EL (cell line): ENCODE data around the gene UPK3A.
"Not testable (repeated sequence)": the region's sequence is repeated elsewhere in the genome, so short reads cannot be mapped to it uniquely, and the experiment has no call there.

Experiments
- DNase-seq: peaks from one replicate; pipeline ENCODE4 v3.0.0-alpha.2; 2016

The UPK3A gene

GRCh38 chr22:45259754-45260394 is 24.9 kb upstream of the UPK3A start:
- DNase-seq: no peak

DNA sequence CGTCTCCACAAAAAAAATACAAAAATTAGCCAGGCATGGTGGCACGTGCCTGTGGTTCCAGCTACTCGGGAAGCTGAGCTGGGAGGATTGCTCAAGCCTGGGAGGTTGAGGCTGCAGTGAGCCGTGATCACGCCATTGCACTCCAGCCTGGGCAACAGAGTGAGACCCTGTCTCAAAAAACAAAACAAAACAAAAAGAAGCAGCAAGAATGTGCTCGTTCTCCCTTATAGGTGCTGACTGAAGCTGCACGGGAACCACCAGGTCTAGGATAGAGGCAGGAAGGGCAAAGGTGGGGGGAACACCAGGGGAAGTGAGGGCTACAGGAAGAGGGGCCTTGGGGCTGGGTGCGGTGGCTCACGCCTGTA is 24.4 kb upstream of the UPK3A start:
- not testable (repeated sequence) for DNase-seq

DNA sequence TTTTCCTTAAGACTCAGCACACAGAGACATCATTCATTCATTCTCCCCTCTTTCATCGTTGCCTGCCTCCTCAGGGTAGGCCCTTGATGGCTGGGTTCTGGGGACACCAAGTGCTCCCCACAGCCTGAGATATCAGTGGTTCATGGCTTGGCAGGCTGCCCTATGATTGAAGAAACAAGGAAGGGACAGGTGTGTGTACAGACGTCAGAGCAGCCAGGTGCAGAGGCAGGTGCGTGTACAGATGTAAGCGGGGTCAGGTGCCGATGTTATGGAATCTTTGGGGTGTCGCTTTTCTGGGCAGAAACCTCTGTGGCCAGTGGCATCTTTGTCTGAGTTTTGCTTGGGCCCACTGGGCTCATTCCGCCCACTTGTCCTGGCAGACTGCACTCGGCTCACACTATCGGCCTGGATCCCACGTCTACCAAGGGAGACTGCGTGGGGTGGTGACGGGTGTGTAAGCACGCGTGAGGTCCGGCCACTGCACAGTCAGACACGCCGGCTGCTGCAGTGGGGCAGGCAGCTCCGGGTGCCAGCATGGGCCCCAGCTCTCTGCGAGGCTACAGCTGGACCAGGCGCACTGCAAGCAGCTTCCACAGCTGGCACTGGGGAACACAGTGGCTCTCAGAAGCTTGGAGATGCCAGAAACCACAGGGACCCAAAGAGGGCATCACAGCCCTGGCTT is 23.2 kb upstream of the UPK3A start:
- no peak for DNase-seq

DNA sequence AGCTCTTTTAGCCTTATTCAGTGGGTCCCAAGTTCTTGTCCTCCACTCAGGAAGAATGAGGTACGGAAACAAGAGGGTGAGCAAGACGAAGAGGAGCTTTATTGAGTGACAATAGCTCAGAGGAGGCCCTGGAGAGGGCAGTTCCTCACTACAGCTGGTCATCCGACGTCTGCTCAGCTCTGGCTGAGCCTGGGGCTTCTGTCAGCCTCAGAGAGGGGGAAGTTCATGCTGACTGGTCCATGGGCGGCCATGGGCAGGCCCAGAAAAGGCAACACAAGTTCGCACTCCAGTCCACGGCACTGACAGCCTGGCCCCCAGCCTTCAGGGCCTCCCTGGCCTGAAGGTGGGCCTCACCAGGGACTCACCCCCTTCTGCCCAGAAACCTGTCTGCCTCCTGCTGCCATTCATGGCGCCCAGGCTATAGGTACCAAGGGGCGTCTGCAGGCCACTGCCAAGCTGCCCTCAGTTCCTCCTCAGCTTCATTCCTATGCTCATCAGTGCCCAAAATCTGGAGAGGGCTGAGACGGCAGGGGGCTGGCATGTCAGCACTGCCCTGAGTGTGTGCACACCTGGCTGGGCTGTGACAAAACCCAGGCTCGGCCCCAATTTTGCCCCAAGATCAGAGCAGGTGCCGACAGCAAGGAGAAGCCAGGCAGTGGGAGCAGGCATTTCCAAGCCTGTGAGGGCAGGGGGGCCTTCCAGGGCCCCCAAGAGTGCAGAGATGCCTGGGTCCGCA is 22.4 kb upstream of the UPK3A start:
- no peak for DNase-seq

- no peak for DNase-seq
These were observed 21.8 kb upstream of the UPK3A start for GRCh38 chr22:45262931-45263462.

GRCh38 chr22:45263463-45264269 is 21.1 kb upstream of the UPK3A start:
- peak; percentile 80 for DNase-seq

- no peak for DNase-seq
These were observed 19.2 kb upstream of the UPK3A start for GRCh38 chr22:45265535-45265934.

- peak; percentile 23 for DNase-seq
These were observed 16.4 kb upstream of the UPK3A start for GRCh38 chr22:45268167-45268957.

- DNase-seq: peak; percentile 59
These were observed 15.5 kb upstream of the UPK3A start for GRCh38 chr22:45268958-45269844.

DNA sequence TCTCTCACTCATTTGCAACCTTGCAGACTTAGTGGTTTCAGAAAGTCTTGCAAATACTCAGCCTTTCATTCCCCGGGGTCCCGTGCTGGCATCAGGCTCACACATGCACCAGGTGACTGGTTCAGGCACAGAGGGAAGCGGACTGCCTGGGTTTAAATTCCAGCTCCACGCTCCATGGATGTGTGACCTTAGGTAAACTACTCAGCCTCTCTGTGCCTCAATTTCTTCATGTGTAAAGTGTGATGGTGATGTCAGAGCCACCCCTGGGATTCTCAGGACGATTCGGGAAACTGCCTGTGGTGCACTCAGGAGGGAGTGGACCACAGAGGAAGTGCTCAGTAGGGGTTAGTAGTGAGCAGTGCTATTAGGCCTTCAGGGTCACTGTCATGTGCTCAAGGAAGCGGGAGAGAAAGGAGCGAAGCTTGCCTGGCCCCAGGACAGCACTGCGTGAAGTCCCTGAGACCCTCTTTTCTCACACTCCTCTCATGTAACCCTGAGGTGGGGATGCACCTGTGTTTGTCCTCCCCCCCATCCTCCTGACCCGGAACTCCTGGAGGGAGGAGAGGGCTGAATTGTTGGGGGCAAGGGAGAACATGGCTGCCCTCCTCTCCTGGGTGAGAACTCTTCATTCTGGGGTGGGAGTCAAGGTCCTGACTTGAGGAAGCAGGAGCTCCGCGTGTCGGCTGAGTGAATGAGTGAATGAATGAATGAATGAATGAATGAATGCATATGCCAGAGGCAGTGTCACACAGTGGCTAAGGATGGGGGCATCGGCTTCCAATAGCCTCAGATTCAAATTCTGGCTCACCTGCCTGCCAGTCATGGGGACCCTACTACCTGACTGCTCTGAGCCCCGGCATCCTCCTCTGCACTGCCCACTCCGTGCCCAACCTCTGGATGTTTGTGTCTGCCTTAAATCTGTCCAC is 14.4 kb upstream of the UPK3A start:
- no peak for DNase-seq

DNA sequence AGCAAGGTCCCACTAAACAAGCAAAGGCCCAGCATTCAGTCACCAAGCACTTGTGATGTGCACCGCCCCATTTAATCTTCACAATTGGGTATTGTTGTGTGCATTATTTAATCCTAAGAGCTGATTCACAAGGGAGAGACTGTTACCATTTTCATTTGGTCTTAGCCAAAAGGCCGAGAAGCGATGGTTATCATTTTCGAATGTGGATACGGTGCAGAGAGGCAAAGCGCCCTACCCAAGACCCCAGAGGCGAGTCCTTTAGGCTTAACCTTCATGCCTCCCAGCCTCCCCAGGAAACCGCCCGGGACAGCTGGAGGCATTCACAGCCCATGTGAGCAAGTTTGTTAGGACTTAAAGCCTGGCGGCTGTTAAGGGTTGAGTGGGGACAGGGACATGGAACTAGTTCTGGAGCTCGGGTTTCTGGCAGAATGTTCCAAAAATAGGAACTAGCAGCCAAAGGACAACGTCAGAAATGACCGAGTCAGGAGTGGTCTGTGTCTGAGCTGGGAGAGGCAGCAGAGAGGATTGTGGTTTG is 13.0 kb upstream of the UPK3A start:
- DNase-seq: no peak

DNA sequence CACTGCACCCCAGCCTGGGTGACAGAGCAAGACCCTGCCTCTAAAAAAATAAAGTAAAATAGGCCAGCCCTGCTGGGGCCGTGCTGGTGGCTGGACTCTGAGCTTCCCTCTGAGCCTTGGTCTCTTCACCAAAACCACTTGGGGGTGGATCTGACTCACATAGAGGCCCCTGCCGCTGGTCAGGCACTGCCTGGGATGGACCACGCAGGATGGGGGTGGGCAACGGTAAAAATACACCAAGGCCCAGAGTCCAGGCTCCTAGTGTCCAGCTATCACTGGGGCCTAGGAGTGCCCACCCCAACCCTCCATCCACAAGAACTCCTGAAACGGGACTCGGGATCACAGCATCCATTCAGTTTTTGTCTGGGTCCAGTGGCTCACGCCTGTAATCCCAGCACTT is 12.3 kb upstream of the UPK3A start:
- DNase-seq: no peak

GRCh38 chr22:45273452-45274075 is 11.2 kb upstream of the UPK3A start:
- no peak for DNase-seq

- no peak for DNase-seq
These were observed 8.1 kb upstream of the UPK3A start for GRCh38 chr22:45276507-45277105.

- not testable (repeated sequence) for DNase-seq
These were observed 7.0 kb upstream of the UPK3A start for GRCh38 chr22:45277720-45278119.

DNA sequence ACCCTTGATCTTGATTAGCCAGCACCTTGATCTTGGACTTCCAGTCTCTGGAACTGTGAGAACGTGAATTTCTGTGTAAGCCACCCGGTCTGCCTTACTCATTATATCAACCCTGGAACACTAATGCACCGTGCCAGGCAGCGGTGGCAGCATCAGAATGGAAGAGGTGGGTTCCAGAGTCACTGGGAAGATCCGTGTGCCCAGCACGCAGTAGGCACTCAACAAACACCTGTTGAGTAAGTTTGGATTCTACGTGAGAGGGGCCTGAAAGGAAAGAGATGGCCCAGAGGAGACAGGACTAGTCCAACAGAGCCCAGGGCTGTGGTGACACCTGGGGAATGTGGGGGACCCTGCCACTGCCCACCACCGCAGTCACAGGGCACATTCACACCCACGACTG is 6.6 kb upstream of the UPK3A start:
- no peak for DNase-seq

DNA sequence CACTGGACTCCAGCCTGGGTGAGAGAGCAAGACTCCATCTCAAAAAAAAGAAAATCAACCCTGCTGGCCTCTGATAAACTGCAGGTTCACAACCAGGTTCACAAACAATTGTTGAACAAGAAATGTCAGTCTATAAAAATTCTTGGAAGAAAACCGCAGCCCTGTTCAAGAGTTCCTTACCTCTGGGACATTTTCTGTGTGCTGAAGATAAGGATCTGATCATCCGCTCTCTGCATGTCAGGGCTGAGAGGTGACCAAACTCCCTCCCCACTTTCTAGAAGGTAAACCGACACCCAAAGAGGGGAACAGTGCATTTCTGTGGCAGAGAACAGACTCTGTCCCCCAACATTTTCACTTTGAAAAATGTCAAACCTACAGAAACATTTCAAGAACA is 4.2 kb upstream of the UPK3A start:
- DNase-seq: no peak

GRCh38 chr22:45281010-45281409 is 3.7 kb upstream of the UPK3A start:
- DNase-seq: no peak
